Esophagus squamous epithelium (tissue), 5 donors: Measurements from ENCODE around the gene PLPP4. TPM values are rescaled to one million over a fixed set of nuclear protein-coding genes. Genes with fewer than 3 reads are reported as not detected.

ENCODE experiments used
- DNase-seq: peaks from one replicate; lab custom pipeline; 2025; lab: John Stamatoyannopoulos, UW
- H3K27ac ChIP-seq, 4 donors: fragments of 200-600 bp; sonication (generic); one replicate each; pipeline ENCODE4 v1.5.1; 2016 to 2019; ENCODE audit warnings: mild to moderate bottlenecking in 1 of 4
- H3K27me3 ChIP-seq, 4 donors: fragments of 200-600 bp; sonication (generic); 1 replicate in 3 of 4; 2 replicates in 1 of 4; pipeline versions ENCODE4 v1.5.1 to v1.6.0; 2017 to 2021; ENCODE audit warnings: antibody characterized with exemption in 1 of 4
- H3K36me3 ChIP-seq, 3 donors: fragments of 200-600 bp; sonication (generic); one replicate each; pipeline ENCODE4 v1.5.1; 2016 to 2019
- H3K4me1 ChIP-seq, 3 donors: fragments of 200-600 bp; sonication (generic); one replicate each; pipeline ENCODE4 v1.5.1; 2017 to 2019
- H3K4me3 ChIP-seq, 4 donors: fragments of 200-600 bp; sonication (generic); 1 replicate in 3 of 4; 2 replicates in 1 of 4; pipeline ENCODE4 v1.5.1; 2016 to 2019; ENCODE audit warnings: mild to moderate bottlenecking in 2 of 4, moderate library complexity in 1 of 4
- H3K9me3 ChIP-seq, 3 donors: fragments of 200-600 bp; sonication (generic); one replicate each; pipeline ENCODE4 v1.5.1; 2016 to 2019
- CTCF ChIP-seq, 6 experiments: fragments of 450-650 bp in 4 of 6; fragments of 200-600 bp in 2 of 6; sonication (generic) in 2 of 6; IDR thresholded peaks; one replicate each; pipeline ENCODE4 v1.5.1; 2016 to 2019; ENCODE audit warnings: antibody characterized with exemption in 6 of 6, mild to moderate bottlenecking in 4 of 6, moderate library complexity in 4 of 6
- POLR2A ChIP-seq, 4 donors: fragments of 450-650 bp; IDR thresholded peaks; one replicate each; pipeline ENCODE4 v1.6.1; 2017; ENCODE audit warnings: antibody characterized with exemption in 4 of 4, mild to moderate bottlenecking in 4 of 4, moderate library complexity in 3 of 4
- WGBS, 2 donors: methylation state at CpG; one replicate each; pipeline ENCODE4 v1.1.5; 2018; 5-methylcytosine and 5-hydroxymethylcytosine counted together
- intact Hi-C: fragments of 100-400 bp; cut with DNase I; formaldehyde crosslinking; loops from one replicate; pipeline ENCODE4 v1.15.0; 2022
- total RNA-seq, 4 donors: library from RNA; depleted of rRNA; stranded (reverse); fragments of >200 nt; gene quantifications; one replicate each; pipeline ENCODE4 v1.1.0, GENCODE V29; 2016
- donor health status: DM: yes; HTN: yes; CAD: no.

PLPP4 gene
- total RNA-seq, 4 donors from 2014 or later = 0.38 to 0.49 TPM; not detected in 2

GRCh38 chr10:120548210-120548609, 91.2 kb downstream of the PLPP4 start:
- intact Hi-C loops = no loop called here
- H3K36me3 ChIP-seq = no peaks in the 10 kb centered on the region
- no peak overlapping the region for H3K27ac ChIP-seq
- H3K4me3 ChIP-seq = no peak overlapping the region
- H3K27me3 ChIP-seq = peaks cover 0 to 4% (median 0%) of the 10 kb centered on the region in 4 donors
- 73 to 78% methylated on average over 4 of the region's 4 CpGs for WGBS, 2 donors
- H3K4me1 ChIP-seq = no peaks in the 10 kb centered on the region
- H3K9me3 ChIP-seq = peaks cover 0 to 3% (median 0%) of the 10 kb centered on the region in 3 donors
- TF ChIP-seq POLR2A (IDR thresholded peaks at IDR 0.05) = no peak
- no peak for TF ChIP-seq CTCF (IDR thresholded peaks at IDR 0.05)
- no peak for DNase-seq

GRCh38 chr10:120552262-120552661, 95.2 kb downstream of the PLPP4 start:
- TF ChIP-seq POLR2A (IDR thresholded peaks at IDR 0.05) = no peak
- TF ChIP-seq CTCF (IDR thresholded peaks at IDR 0.05) = no peak
- Histone ChIP-seq H3K36me3 (no peaks in the 10 kb centered on the region), H3K4me1 (no peaks in the 10 kb centered on the region), H3K27me3 (peaks cover 0 to 4% (median 0%) of the 10 kb centered on the region in 4 donors), H3K4me3 (no peak overlapping the region), H3K9me3 (peaks cover 0 to 14% (median 0%) of the 10 kb centered on the region in 3 donors), H3K27ac (no peak overlapping the region)
- intact Hi-C loops = no loop called here
- DNase-seq = no peak
- WGBS, 2 donors = 54 to 68% methylated on average over 2 of the region's 2 CpGs

GRCh38 chr10:120553911-120554310, 96.9 kb downstream of the PLPP4 start:
- Histone ChIP-seq H3K27ac (no peak overlapping the region), H3K27me3 (no peaks in the 10 kb centered on the region), H3K4me3 (no peak overlapping the region), H3K36me3 (no peaks in the 10 kb centered on the region), H3K9me3 (peaks cover 0 to 14% (median 0%) of the 10 kb centered on the region in 3 donors), H3K4me1 (no peaks in the 10 kb centered on the region)
- no peak for DNase-seq
- intact Hi-C loops = no loop called here
- 75 to 90% methylated on average over 2 of the region's 2 CpGs for WGBS, 2 donors
- no peak for TF ChIP-seq CTCF (IDR thresholded peaks at IDR 0.05)

GRCh38 chr10:120555436-120555835, 98.4 kb downstream of the PLPP4 start:
- WGBS, 2 donors = 47 to 57% methylated on average over 4 of the region's 4 CpGs
- TF ChIP-seq POLR2A (IDR thresholded peaks at IDR 0.05) (no peak), CTCF (IDR thresholded peaks at IDR 0.05) (no peak)
- Histone ChIP-seq H3K27me3 (no peaks in the 10 kb centered on the region), H3K4me1 (no peaks in the 10 kb centered on the region), H3K4me3 (no peak overlapping the region), H3K9me3 (peaks cover 0 to 14% (median 0%) of the 10 kb centered on the region in 3 donors), H3K36me3 (no peaks in the 10 kb centered on the region), H3K27ac (no peak overlapping the region)
- DNase-seq = no peak
- intact Hi-C loops = no loop called here

- no peak for DNase-seq
- 15 to 21% methylated on average over 2 of the region's 2 CpGs for WGBS, 2 donors
- Histone ChIP-seq H3K27ac (no peak overlapping the region), H3K9me3 (peaks cover 0 to 14% (median 0%) of the 10 kb centered on the region in 3 donors), H3K4me1 (no peaks in the 10 kb centered on the region), H3K36me3 (no peaks in the 10 kb centered on the region), H3K27me3 (no peaks in the 10 kb centered on the region), H3K4me3 (no peak overlapping the region)
- no peak for TF ChIP-seq CTCF (IDR thresholded peaks at IDR 0.05)
- no peak for TF ChIP-seq POLR2A (IDR thresholded peaks at IDR 0.05)
- intact Hi-C loops = no loop called here
These were observed 99.0 kb downstream of the PLPP4 start for GRCh38 chr10:120555842-120556532.
